Subcutaneous abdominal adipose tissue (tissue), 5 donors: ENCODE results near the gene SURF1.

Source experiments
- H3K27ac ChIP-seq: one replicate; pipeline ENCODE4 v1.7.0; 2013; ENCODE audit warnings: low read depth, mild to moderate bottlenecking, inconsistent platforms, low read length, moderate library complexity
- H3K27me3 ChIP-seq, 5 donors: one replicate each; pipeline ENCODE4 v1.7.0; 2013; ENCODE audit warnings: low read length in 5 of 5, inconsistent platforms in 1 of 5; ENCODE audit not compliant: control insufficient read depth in 5 of 5, insufficient read depth in 4 of 5
- H3K36me3 ChIP-seq, 5 donors: one replicate each; pipeline ENCODE4 v1.7.0; 2013; ENCODE audit warnings: low read length in 5 of 5; ENCODE audit not compliant: control insufficient read depth in 5 of 5, insufficient read depth in 5 of 5
- H3K4me1 ChIP-seq, 5 donors: one replicate each; pipeline ENCODE4 v1.7.0; 2013; ENCODE audit warnings: low read length in 5 of 5, mild to moderate bottlenecking in 3 of 5, moderate library complexity in 1 of 5; ENCODE audit not compliant: control insufficient read depth in 5 of 5, insufficient read depth in 5 of 5
- H3K4me3 ChIP-seq, 5 donors: one replicate each; pipeline ENCODE4 v1.7.0; 2013; ENCODE audit warnings: low read length in 5 of 5, low read depth in 1 of 5
- H3K9ac ChIP-seq, 5 donors: one replicate each; pipeline ENCODE4 v1.7.0; 2013; ENCODE audit warnings: low read length in 5 of 5, mild to moderate bottlenecking in 4 of 5, moderate library complexity in 3 of 5
- H3K9me3 ChIP-seq, 5 donors: one replicate each; pipeline ENCODE4 v1.7.0; 2013; ENCODE audit warnings: low read length in 5 of 5; ENCODE audit not compliant: control insufficient read depth in 5 of 5
- donor health status: healthy.
- donor health status: healthy.
- donor health status: healthy.
- donor health status: healthy.
- donor health status: healthy.

Gene SURF1

GRCh38 chr9:133315997-133316396 lies 40.3 kb downstream of the SURF1 start:
- H3K4me1 ChIP-seq: no peaks in the 10 kb centered on the region
- H3K27ac ChIP-seq: no peak overlapping the region
- no peak overlapping the region for H3K9ac ChIP-seq
- H3K36me3 ChIP-seq: no peaks in the 10 kb centered on the region
- H3K27me3 ChIP-seq: peaks cover 0 to 4% (median 0%) of the 10 kb centered on the region in 5 donors
- H3K4me3 ChIP-seq: no peak overlapping the region
- no peaks in the 10 kb centered on the region for H3K9me3 ChIP-seq

GRCh38 chr9:133309608-133310007 lies 46.7 kb downstream of the SURF1 start:
- no peaks in the 10 kb centered on the region for H3K4me1 ChIP-seq
- no peak overlapping the region for H3K9ac ChIP-seq
- H3K36me3 ChIP-seq: no peaks in the 10 kb centered on the region
- H3K9me3 ChIP-seq: no peaks in the 10 kb centered on the region
- H3K27ac ChIP-seq: no peak overlapping the region
- no peak overlapping the region for H3K4me3 ChIP-seq
- peaks cover 0 to 13% (median 6%) of the 10 kb centered on the region in 5 donors for H3K27me3 ChIP-seq

GRCh38 chr9:133307301-133307700 lies 49.0 kb downstream of the SURF1 start:
- Histone ChIP-seq H3K4me3 (no peak overlapping the region), H3K27me3 (peaks cover 0 to 20% (median 12%) of the 10 kb centered on the region in 5 donors), H3K27ac (no peak overlapping the region), H3K4me1 (no peaks in the 10 kb centered on the region), H3K36me3 (no peaks in the 10 kb centered on the region), H3K9me3 (no peaks in the 10 kb centered on the region), H3K9ac (no peak overlapping the region)

- Histone ChIP-seq H3K27me3 (peaks cover 0 to 25% (median 15%) of the 10 kb centered on the region in 5 donors), H3K4me3 (no peak overlapping the region), H3K9me3 (no peaks in the 10 kb centered on the region), H3K4me1 (no peaks in the 10 kb centered on the region), H3K36me3 (no peaks in the 10 kb centered on the region), H3K9ac (no peak overlapping the region), H3K27ac (no peak overlapping the region)
Observed at GRCh38 chr9:133306242-133307204, 49.8 kb downstream of the SURF1 start.

DNA sequence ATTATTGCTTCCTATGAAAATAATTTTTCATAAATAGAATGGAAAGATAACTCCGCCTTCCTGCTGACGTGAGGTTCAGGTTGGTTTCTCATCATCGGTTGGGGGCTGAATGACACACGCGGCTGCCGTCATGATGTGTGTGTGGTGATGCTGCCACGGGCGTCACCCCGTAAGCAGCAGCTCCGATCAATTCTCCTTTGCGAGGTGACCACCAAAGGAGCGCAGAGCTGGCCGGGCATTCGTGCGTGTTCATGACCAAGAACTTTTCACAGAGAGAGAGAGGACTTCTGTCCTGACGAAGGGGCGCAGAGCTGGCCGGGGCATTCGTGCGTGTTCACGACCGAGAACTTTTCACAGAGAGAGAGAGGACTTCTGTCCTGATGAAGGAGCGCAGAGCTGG lies 50.6 kb downstream of the SURF1 start:
- Histone ChIP-seq H3K27me3 (peaks cover 0 to 28% (median 15%) of the 10 kb centered on the region in 5 donors), H3K9me3 (no peaks in the 10 kb centered on the region), H3K27ac (no peak overlapping the region), H3K9ac (no peak overlapping the region), H3K36me3 (no peaks in the 10 kb centered on the region), H3K4me3 (no peak overlapping the region), H3K4me1 (no peaks in the 10 kb centered on the region)

GRCh38 chr9:133304477-133305377 lies 51.6 kb downstream of the SURF1 start:
- Histone ChIP-seq H3K27ac (no peak overlapping the region), H3K27me3 (peaks cover 0 to 28% (median 17%) of the 10 kb centered on the region in 5 donors), H3K36me3 (no peaks in the 10 kb centered on the region), H3K4me3 (no peak overlapping the region), H3K4me1 (no peaks in the 10 kb centered on the region), H3K9ac (no peak overlapping the region), H3K9me3 (no peaks in the 10 kb centered on the region)

DNA sequence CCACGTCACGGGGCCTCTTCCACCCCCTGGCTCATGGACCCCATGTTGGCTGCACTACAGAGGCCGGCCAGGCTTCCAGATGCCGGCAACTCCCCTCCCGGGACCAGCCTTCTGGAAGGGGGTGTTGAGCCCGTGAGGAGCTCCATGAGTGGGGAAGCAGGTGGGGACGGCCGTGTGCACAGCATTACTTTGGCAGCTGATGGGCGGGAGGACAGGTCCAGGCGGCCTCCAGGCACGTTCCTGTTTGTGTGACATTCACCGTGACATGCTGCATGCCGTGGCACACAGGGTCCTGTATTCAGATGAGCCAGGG lies 52.2 kb downstream of the SURF1 start:
- H3K27me3 ChIP-seq: peaks cover 0 to 28% (median 20%) of the 10 kb centered on the region in 5 donors
- H3K36me3 ChIP-seq: no peaks in the 10 kb centered on the region
- no peaks in the 10 kb centered on the region for H3K4me1 ChIP-seq
- H3K4me3 ChIP-seq: no peak overlapping the region
- no peak overlapping the region for H3K9ac ChIP-seq
- H3K9me3 ChIP-seq: no peaks in the 10 kb centered on the region
- H3K27ac ChIP-seq: no peak overlapping the region

DNA sequence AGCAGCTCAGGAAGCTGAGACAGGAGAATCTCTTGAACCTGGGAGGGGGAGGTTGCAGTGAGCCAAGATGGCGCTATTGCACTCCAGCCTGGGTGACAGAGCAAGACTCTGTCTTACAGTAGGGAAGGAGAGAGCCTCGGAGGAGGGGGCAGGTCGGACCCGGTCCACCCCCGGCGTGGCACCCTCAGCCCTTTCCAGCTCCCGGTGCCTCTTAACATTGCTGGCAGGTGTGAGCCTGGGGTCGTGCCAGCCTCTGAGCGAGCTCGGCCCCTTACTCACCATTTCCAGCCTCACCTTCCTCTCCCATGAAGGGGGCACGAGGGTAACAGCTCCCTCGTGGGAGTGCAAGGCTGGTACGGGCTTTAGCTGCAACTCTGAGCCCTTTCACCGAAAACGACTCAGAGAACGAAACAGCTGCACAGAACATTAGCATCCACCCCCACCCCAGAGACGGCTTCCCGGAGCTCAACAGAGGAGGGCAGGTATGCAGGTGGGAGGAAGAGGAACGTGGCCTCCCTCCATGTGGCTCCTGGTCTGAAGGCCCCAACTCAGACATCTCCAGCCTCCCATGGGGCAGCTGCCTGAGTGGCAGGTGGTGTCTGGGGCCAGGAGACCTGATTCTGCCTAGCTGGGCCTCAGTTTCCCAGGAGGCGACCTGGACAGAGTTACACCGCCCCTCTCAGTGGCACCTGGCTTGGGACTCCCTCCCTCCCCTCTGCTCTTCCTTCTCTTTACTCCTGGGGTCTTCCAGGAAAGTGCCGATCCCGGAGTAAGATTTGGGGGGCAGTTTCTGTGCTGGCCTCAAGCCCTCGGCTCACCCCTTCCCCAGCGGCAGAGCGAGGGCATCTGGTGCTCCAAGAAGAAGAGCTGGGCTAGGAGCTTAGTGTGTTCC lies 52.8 kb downstream of the SURF1 start:
- peaks cover 0 to 28% (median 19%) of the 10 kb centered on the region in 5 donors for H3K27me3 ChIP-seq
- no peak overlapping the region for H3K4me3 ChIP-seq
- H3K9ac ChIP-seq: no peak overlapping the region
- no peak overlapping the region for H3K27ac ChIP-seq
- no peaks in the 10 kb centered on the region for H3K4me1 ChIP-seq
- no peaks in the 10 kb centered on the region for H3K36me3 ChIP-seq
- no peaks in the 10 kb centered on the region for H3K9me3 ChIP-seq
